Gastrocnemius medialis (tissue), 4 donors: ENCODE results near the gene ITPR2.

Source experiments
- CTCF ChIP-seq, 5 experiments: fragments of 450-650 bp in 3 of 5; fragments of 200-600 bp in 2 of 5; sonication (generic) in 2 of 5; IDR thresholded peaks in 4 of 5; conservative IDR thresholded peaks in 1 of 5; 1 replicate in 4 of 5; 2 replicates in 1 of 5; pipeline ENCODE4 v1.5.1; 2016 to 2019; ENCODE audit warnings: antibody characterized with exemption in 5 of 5, mild to moderate bottlenecking in 3 of 5, moderate library complexity in 3 of 5
- POLR2A ChIP-seq, 2 donors: fragments of 450-650 bp; IDR thresholded peaks; one replicate each; pipeline ENCODE4 v1.6.1; 2017; ENCODE audit warnings: antibody characterized with exemption in 2 of 2, mild to moderate bottlenecking in 2 of 2, moderate library complexity in 2 of 2

DNA sequence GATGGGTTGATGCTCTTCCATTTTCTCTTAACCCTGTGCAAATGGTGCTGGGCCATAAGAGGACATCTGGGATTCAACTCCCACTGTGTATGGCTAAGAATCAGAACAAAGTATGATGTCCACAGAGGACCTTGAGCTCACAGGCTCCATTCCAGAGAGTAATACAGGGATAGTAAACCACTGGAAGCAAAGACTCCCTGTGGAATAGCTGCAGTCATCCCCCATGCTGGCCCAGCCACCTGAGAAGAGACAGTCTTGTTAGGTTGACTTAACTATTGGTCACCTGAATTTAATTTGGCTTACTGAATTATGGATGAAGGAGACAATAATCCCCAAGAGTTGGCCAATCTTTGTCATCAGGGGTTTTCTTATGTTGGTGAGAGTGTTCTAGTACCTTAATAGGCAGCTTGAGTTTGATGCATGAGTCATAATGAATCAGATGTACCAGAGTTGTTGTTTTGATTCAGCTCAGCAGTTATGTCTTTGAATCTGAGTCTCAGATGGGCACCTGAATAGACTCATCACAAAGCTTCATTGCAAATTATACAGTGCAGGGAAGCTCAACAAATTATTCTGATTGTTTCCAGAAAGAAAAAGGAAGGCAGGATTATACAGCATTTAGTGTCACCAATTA is 514.9 kb downstream of the ITPR2 start:
- TF ChIP-seq CTCF (IDR thresholded peaks at IDR 0.05 in 4 of 5, conservative IDR thresholded peaks at IDR 0.05 in 1 of 5) (no peak), POLR2A (IDR thresholded peaks at IDR 0.05) (no peak)
